Measurements from ENCODE around the gene TRIM26.

DNA sequence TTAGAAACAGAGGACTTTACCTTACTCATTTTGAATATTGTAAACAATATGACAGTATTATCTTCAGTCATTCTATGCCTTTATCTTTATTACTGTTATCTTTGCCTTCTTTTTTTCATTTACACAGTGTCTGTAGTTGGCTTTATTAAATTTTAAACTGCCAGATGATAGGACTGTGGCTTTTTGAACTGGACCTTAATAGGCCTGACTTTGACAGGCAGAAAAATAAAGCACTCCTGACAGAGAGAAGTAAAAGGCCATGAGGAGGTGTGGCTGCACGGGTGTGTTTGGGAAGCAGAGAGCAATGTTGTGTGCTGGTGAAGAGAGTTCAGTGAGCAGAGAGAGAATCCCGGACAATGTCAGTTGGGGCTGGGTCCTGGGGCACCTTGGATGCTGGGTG, 69.4 kb downstream of the TRIM26 start:
- TF ChIP-seq, protein P1, sequence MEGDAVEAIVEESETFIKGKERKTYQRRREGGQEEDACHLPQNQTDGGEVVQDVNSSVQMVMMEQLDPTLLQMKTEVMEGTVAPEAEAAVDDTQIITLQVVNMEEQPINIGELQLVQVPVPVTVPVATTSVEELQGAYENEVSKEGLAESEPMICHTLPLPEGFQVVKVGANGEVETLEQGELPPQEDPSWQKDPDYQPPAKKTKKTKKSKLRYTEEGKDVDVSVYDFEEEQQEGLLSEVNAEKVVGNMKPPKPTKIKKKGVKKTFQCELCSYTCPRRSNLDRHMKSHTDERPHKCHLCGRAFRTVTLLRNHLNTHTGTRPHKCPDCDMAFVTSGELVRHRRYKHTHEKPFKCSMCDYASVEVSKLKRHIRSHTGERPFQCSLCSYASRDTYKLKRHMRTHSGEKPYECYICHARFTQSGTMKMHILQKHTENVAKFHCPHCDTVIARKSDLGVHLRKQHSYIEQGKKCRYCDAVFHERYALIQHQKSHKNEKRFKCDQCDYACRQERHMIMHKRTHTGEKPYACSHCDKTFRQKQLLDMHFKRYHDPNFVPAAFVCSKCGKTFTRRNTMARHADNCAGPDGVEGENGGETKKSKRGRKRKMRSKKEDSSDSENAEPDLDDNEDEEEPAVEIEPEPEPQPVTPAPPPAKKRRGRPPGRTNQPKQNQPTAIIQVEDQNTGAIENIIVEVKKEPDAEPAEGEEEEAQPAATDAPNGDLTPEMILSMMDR (IDR thresholded peaks at IDR 0.05; ENCODE audit: poor library complexity): no peak
- TF ChIP-seq EZH2 (IDR thresholded peaks at IDR 0.05; ENCODE audit: borderline replicate concordance): no peak
